GM19099 (cell line): Measurements from ENCODE around the gene MBLAC1.

Experiments used
- POLR2A ChIP-seq: IDR thresholded peaks from 3 replicates; pipeline ENCODE4 v1.6.1; 2011; ENCODE audit warnings: low read depth; ENCODE audit not compliant: insufficient read length; ENCODE audit errors: extremely low read depth

Gene MBLAC1

GRCh38 chr7:100166317-100166940 is 39.7 kb downstream of the MBLAC1 start:
- no peak for TF ChIP-seq POLR2A

- TF ChIP-seq POLR2A, result no peak
These were observed 40.5 kb downstream of the MBLAC1 start for GRCh38 chr7:100166970-100167911.

GRCh38 chr7:100167912-100168323 is 41.2 kb downstream of the MBLAC1 start:
- TF ChIP-seq POLR2A, result no peak

GRCh38 chr7:100169147-100169850 is 42.5 kb downstream of the MBLAC1 start:
- no peak for TF ChIP-seq POLR2A

- TF ChIP-seq POLR2A, result no peak
These were observed 43.5 kb downstream of the MBLAC1 start for GRCh38 chr7:100170101-100170897.

- TF ChIP-seq POLR2A, result no peak
These were observed 44.4 kb downstream of the MBLAC1 start for GRCh38 chr7:100171087-100171681.

GRCh38 chr7:100171840-100172239 is 45.1 kb downstream of the MBLAC1 start:
- TF ChIP-seq POLR2A, result no peak

- TF ChIP-seq POLR2A, result no peak
These were observed 47.2 kb downstream of the MBLAC1 start for GRCh38 chr7:100173806-100174495.

GRCh38 chr7:100174582-100174981 is 47.8 kb downstream of the MBLAC1 start:
- no peak for TF ChIP-seq POLR2A

GRCh38 chr7:100175296-100175935 is 48.6 kb downstream of the MBLAC1 start:
- no peak for TF ChIP-seq POLR2A

GRCh38 chr7:100176096-100177044 is 49.6 kb downstream of the MBLAC1 start:
- no peak for TF ChIP-seq POLR2A
